NB4 (cell line): ENCODE results near the gene DAB2IP.

Experiments
- DNase-seq: peaks from one replicate; pipeline ENCODE4 v3.0.0; 2010; ENCODE audit warnings: low read depth
- H3K4me3 ChIP-seq: one replicate; pipeline ENCODE4 v1.5.1; 2011; ENCODE audit warnings: mild to moderate bottlenecking, low read depth, low read length, moderate library complexity
- MAX ChIP-seq: IDR thresholded peaks from 2 replicates; pipeline ENCODE4 v1.6.1; 2011; ENCODE audit warnings: low read depth, low read length
- MYC ChIP-seq: IDR thresholded peaks from 2 replicates; pipeline ENCODE4 v1.6.1; 2011; ENCODE audit warnings: low read depth, low read length
- POLR2A ChIP-seq: IDR thresholded peaks from 2 replicates; pipeline ENCODE4 v1.6.1; 2011; ENCODE audit warnings: mild to moderate bottlenecking; ENCODE audit not compliant: insufficient read length; ENCODE audit errors: extremely low read depth
- TF ChIP-seq, protein P1 (sequence below): IDR thresholded peaks from one replicate; pipeline ENCODE4 v1.5.1; 2012; ENCODE audit warnings: low read depth, low read length

Gene DAB2IP

GRCh38 chr9:121820286-121821005 is 169.0 kb downstream of the DAB2IP start:
- no peak for DNase-seq
- no peak overlapping the region for H3K4me3 ChIP-seq
- TF ChIP-seq, protein P1, sequence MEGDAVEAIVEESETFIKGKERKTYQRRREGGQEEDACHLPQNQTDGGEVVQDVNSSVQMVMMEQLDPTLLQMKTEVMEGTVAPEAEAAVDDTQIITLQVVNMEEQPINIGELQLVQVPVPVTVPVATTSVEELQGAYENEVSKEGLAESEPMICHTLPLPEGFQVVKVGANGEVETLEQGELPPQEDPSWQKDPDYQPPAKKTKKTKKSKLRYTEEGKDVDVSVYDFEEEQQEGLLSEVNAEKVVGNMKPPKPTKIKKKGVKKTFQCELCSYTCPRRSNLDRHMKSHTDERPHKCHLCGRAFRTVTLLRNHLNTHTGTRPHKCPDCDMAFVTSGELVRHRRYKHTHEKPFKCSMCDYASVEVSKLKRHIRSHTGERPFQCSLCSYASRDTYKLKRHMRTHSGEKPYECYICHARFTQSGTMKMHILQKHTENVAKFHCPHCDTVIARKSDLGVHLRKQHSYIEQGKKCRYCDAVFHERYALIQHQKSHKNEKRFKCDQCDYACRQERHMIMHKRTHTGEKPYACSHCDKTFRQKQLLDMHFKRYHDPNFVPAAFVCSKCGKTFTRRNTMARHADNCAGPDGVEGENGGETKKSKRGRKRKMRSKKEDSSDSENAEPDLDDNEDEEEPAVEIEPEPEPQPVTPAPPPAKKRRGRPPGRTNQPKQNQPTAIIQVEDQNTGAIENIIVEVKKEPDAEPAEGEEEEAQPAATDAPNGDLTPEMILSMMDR, result no peak
- no peak for TF ChIP-seq MYC
- no peak for TF ChIP-seq MAX
- no peak for TF ChIP-seq POLR2A

GRCh38 chr9:121821326-121821725 is 169.9 kb downstream of the DAB2IP start:
- no peak for DNase-seq
- TF ChIP-seq POLR2A, result no peak
- no peak for TF ChIP-seq MAX
- TF ChIP-seq MYC, result no peak
- TF ChIP-seq, protein P1, result no peak
- H3K4me3 ChIP-seq, result no peak overlapping the region

DNA sequence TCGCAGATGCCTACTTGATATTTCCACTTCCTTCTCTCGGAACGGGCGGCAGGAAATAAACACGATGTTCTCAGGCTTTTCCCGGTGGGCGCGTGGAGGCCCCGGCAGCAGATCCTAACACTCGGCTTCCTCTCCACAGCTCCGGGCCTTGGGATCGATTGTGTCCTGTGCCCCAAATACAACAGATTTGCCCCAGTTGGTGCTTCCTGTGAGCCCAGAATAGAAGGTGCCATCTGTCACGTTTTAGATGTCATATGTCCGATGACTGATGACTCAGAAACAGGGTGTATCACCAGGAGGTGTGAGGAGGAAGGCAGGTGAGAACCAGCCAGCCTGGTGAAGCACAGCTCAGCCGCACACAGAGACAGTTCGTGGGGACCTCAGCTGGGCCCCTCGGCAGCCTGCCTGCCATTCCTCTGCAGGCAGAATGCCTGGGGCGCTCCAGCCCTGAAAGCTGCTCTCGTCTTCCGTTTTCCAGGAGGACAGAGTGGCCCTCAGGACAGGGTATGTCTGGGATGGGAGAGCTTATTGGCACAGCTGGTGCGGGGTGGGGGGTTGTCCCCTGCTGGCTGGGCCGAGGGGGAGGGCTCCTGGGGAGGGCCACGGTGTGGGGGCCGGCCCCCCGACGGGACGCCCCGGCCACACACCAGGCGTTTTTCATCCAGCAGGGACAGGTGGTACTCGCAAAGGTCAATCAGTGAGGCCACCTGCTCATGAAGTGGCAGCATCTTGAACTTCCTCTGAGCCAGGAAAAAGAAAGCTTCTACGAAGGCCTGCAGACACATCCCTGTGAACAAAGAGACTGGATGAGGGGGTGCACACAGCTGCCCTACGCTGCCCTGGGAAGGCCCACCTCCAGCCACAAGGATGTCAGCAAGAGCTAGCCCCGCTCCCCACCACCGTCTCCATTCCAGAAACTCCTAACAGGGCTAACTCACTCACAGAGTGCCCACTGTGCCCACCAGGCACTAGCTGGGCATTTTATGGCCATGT is 171.0 kb downstream of the DAB2IP start:
- H3K4me3 ChIP-seq, result no peak overlapping the region
- TF ChIP-seq MYC (no peak), MAX (no peak), POLR2A (no peak)
- TF ChIP-seq, protein P1, result no peak
- no peak for DNase-seq

DNA sequence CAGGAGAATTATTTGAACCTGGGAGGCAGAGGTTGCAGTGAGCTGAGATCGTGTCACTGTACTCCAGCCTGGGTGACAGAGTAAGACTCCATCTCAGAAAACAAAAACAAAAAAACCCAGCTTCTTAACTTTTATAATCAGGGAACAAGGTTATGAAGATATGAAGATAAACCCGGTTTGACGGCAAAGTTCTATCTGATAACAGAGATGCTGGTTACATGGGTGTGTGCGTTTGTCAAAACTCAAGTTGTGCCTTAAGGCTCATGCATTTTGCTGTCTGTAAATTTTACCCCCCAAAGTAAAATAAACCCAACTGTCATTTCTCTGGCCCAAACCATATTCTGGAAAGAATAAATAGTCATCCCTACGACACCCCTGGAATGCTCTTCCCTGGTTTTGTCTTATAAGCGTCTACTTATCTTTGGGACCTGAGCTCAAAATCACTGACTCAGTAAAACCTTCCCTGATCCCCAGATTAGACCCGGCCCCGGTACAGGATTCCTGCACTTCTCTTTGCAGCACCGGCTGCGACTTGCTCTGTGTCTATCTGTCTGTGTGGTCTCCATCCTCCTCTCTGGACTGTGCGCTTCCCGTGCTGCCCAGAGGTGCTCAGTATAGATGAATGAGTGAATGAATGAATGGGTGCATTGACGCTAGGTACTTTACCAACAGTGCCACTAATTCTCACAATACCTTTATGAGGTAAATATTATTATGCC is 172.2 kb downstream of the DAB2IP start:
- no peak for DNase-seq

More for the DNA sequence above, 172.2 kb downstream of the DAB2IP start:
- TF ChIP-seq, protein P1, result no peak
- no peak for TF ChIP-seq POLR2A
- no peak for TF ChIP-seq MAX
- TF ChIP-seq MYC, result no peak
- H3K4me3 ChIP-seq, result no peak overlapping the region
